ENCODE measurements around the gene CCSAP. TPM values are rescaled to one million over a fixed set of nuclear protein-coding genes. Genes with fewer than 3 reads are reported as not detected.

The CCSAP gene
- polyA plus RNA-seq, 2 donors = 1.6 to 2.5 TPM

- WGBS, 2 donors = 88 to 92% methylated on average over 4 of the region's 4 CpGs
- peaks cover 6 to 10% of the 10 kb centered on the region in 2 donors for H3K36me3 ChIP-seq (ENCODE audit: control insufficient read depth in 2 of 2, insufficient read depth in 2 of 2, low read length in 1 of 2)
Measured at GRCh38 chr1:229318056-229318455, 24.8 kb downstream of the CCSAP start.

GRCh38 chr1:229316166-229316565 is 26.7 kb downstream of the CCSAP start:
- peaks cover 9 to 12% of the 10 kb centered on the region in 2 donors for H3K36me3 ChIP-seq (ENCODE audit: control insufficient read depth in 2 of 2, insufficient read depth in 2 of 2, low read length in 1 of 2)
- no peak overlapping the region for H3K4me3 ChIP-seq (ENCODE audit: low read depth in 1 of 2, low read length in 2 of 2)
- no peaks in the 10 kb centered on the region for H3K9me3 ChIP-seq (ENCODE audit: control insufficient read depth in 2 of 2, insufficient read depth in 1 of 2, low read depth in 1 of 2, low read length in 1 of 2)
- WGBS, 2 donors = 71% methylated on average over 2 of the region's 2 CpGs
- no peak overlapping the region for H3K27ac ChIP-seq (ENCODE audit: low read depth in 2 of 2, low read length in 1 of 2)
- no peaks in the 10 kb centered on the region for H3K27me3 ChIP-seq (ENCODE audit: control insufficient read depth in 1 of 2, insufficient read depth in 2 of 2, low read length in 2 of 2)
- no peaks in the 10 kb centered on the region for H3K4me1 ChIP-seq (ENCODE audit: control insufficient read depth in 2 of 2, insufficient read depth in 2 of 2, low read length in 1 of 2)

More at GRCh38 chr1:229318056-229318455, 24.8 kb downstream of the CCSAP start:
- Histone ChIP-seq H3K27me3 (ENCODE audit: control insufficient read depth in 1 of 2, insufficient read depth in 2 of 2, low read length in 2 of 2) (no peaks in the 10 kb centered on the region), H3K4me3 (ENCODE audit: low read depth in 1 of 2, low read length in 2 of 2) (no peak overlapping the region), H3K4me1 (ENCODE audit: control insufficient read depth in 2 of 2, insufficient read depth in 2 of 2, low read length in 1 of 2) (no peaks in the 10 kb centered on the region), H3K27ac (ENCODE audit: low read depth in 2 of 2, low read length in 1 of 2) (no peak overlapping the region), H3K9me3 (ENCODE audit: control insufficient read depth in 2 of 2, insufficient read depth in 1 of 2, low read depth in 1 of 2, low read length in 1 of 2) (no peaks in the 10 kb centered on the region)

GRCh38 chr1:229310833-229311232 is 32.0 kb downstream of the CCSAP start:
- peaks cover 0 to 2% of the 10 kb centered on the region in 2 donors for H3K9me3 ChIP-seq (ENCODE audit: control insufficient read depth in 2 of 2, insufficient read depth in 1 of 2, low read depth in 1 of 2, low read length in 1 of 2)
- WGBS, 2 donors = 76 to 80% methylated on average over 6 of the region's 6 CpGs
- no peak overlapping the region for H3K4me3 ChIP-seq (ENCODE audit: low read depth in 1 of 2, low read length in 2 of 2)
- no peaks in the 10 kb centered on the region for H3K4me1 ChIP-seq (ENCODE audit: control insufficient read depth in 2 of 2, insufficient read depth in 2 of 2, low read length in 1 of 2)
- no peaks in the 10 kb centered on the region for H3K27me3 ChIP-seq (ENCODE audit: control insufficient read depth in 1 of 2, insufficient read depth in 2 of 2, low read length in 2 of 2)
- peaks cover 5 to 15% of the 10 kb centered on the region in 2 donors for H3K36me3 ChIP-seq (ENCODE audit: control insufficient read depth in 2 of 2, insufficient read depth in 2 of 2, low read length in 1 of 2)
- H3K27ac ChIP-seq (ENCODE audit: low read depth in 2 of 2, low read length in 1 of 2) = no peak overlapping the region

- Histone ChIP-seq H3K4me1 (ENCODE audit: control insufficient read depth in 2 of 2, insufficient read depth in 2 of 2, low read length in 1 of 2) (no peaks in the 10 kb centered on the region), H3K36me3 (ENCODE audit: control insufficient read depth in 2 of 2, insufficient read depth in 2 of 2, low read length in 1 of 2) (peaks cover 5 to 15% of the 10 kb centered on the region in 2 donors)
- 90 to 91% methylated on average over 2 of the region's 2 CpGs for WGBS, 2 donors
Measured at GRCh38 chr1:229309684-229310083, 33.2 kb downstream of the CCSAP start.

GRCh38 chr1:229309074-229309473 is 33.8 kb downstream of the CCSAP start:
- Histone ChIP-seq H3K27me3 (ENCODE audit: control insufficient read depth in 1 of 2, insufficient read depth in 2 of 2, low read length in 2 of 2) (no peaks in the 10 kb centered on the region), H3K4me1 (ENCODE audit: control insufficient read depth in 2 of 2, insufficient read depth in 2 of 2, low read length in 1 of 2) (no peaks in the 10 kb centered on the region), H3K27ac (ENCODE audit: low read depth in 2 of 2, low read length in 1 of 2) (no peak overlapping the region), H3K4me3 (ENCODE audit: low read depth in 1 of 2, low read length in 2 of 2) (no peak overlapping the region), H3K9me3 (ENCODE audit: control insufficient read depth in 2 of 2, insufficient read depth in 1 of 2, low read depth in 1 of 2, low read length in 1 of 2) (peaks cover 0 to 2% of the 10 kb centered on the region in 2 donors), H3K36me3 (ENCODE audit: control insufficient read depth in 2 of 2, insufficient read depth in 2 of 2, low read length in 1 of 2) (peaks cover 5 to 15% of the 10 kb centered on the region in 2 donors)
- 73 to 85% methylated on average over 1 of the region's 1 CpG for WGBS, 2 donors

More at GRCh38 chr1:229309684-229310083, 33.2 kb downstream of the CCSAP start:
- peaks cover 0 to 2% of the 10 kb centered on the region in 2 donors for H3K9me3 ChIP-seq (ENCODE audit: control insufficient read depth in 2 of 2, insufficient read depth in 1 of 2, low read depth in 1 of 2, low read length in 1 of 2)
- no peaks in the 10 kb centered on the region for H3K27me3 ChIP-seq (ENCODE audit: control insufficient read depth in 1 of 2, insufficient read depth in 2 of 2, low read length in 2 of 2)
- H3K4me3 ChIP-seq (ENCODE audit: low read depth in 1 of 2, low read length in 2 of 2) = no peak overlapping the region
- no peak overlapping the region for H3K27ac ChIP-seq (ENCODE audit: low read depth in 2 of 2, low read length in 1 of 2)

- 75 to 77% methylated on average over 2 of the region's 2 CpGs for WGBS, 2 donors
- Histone ChIP-seq H3K36me3 (ENCODE audit: control insufficient read depth in 2 of 2, insufficient read depth in 2 of 2, low read length in 1 of 2) (peaks cover 7 to 10% of the 10 kb centered on the region in 2 donors), H3K9me3 (ENCODE audit: control insufficient read depth in 2 of 2, insufficient read depth in 1 of 2, low read depth in 1 of 2, low read length in 1 of 2) (no peaks in the 10 kb centered on the region), H3K4me1 (ENCODE audit: control insufficient read depth in 2 of 2, insufficient read depth in 2 of 2, low read length in 1 of 2) (no peaks in the 10 kb centered on the region), H3K27ac (ENCODE audit: low read depth in 2 of 2, low read length in 1 of 2) (no peak overlapping the region), H3K27me3 (ENCODE audit: control insufficient read depth in 1 of 2, insufficient read depth in 2 of 2, low read length in 2 of 2) (no peaks in the 10 kb centered on the region), H3K4me3 (ENCODE audit: low read depth in 1 of 2, low read length in 2 of 2) (no peak overlapping the region)
Measured at GRCh38 chr1:229305392-229305791, 37.5 kb downstream of the CCSAP start.

- no peaks in the 10 kb centered on the region for H3K4me1 ChIP-seq (ENCODE audit: control insufficient read depth in 2 of 2, insufficient read depth in 2 of 2, low read length in 1 of 2)
- H3K27me3 ChIP-seq (ENCODE audit: control insufficient read depth in 1 of 2, insufficient read depth in 2 of 2, low read length in 2 of 2) = no peaks in the 10 kb centered on the region
- whole genome bisulfite sequencing, 2 donors = 89 to 93% methylated on average over 4 of the region's 4 CpGs
- H3K36me3 ChIP-seq (ENCODE audit: control insufficient read depth in 2 of 2, insufficient read depth in 2 of 2, low read length in 1 of 2) = peaks cover 13 to 21% of the 10 kb centered on the region in 2 donors
- H3K27ac ChIP-seq (ENCODE audit: low read depth in 2 of 2, low read length in 1 of 2) = no peak overlapping the region
- no peak overlapping the region for H3K4me3 ChIP-seq (ENCODE audit: low read depth in 1 of 2, low read length in 2 of 2)
- H3K9me3 ChIP-seq (ENCODE audit: control insufficient read depth in 2 of 2, insufficient read depth in 1 of 2, low read depth in 1 of 2, low read length in 1 of 2) = no peaks in the 10 kb centered on the region
Measured at GRCh38 chr1:229303855-229304254, 39.0 kb downstream of the CCSAP start.

GRCh38 chr1:229302740-229303139 is 40.1 kb downstream of the CCSAP start:
- no peaks in the 10 kb centered on the region for H3K4me1 ChIP-seq (ENCODE audit: control insufficient read depth in 2 of 2, insufficient read depth in 2 of 2, low read length in 1 of 2)
- no peaks in the 10 kb centered on the region for H3K27me3 ChIP-seq (ENCODE audit: control insufficient read depth in 1 of 2, insufficient read depth in 2 of 2, low read length in 2 of 2)
- H3K9me3 ChIP-seq (ENCODE audit: control insufficient read depth in 2 of 2, insufficient read depth in 1 of 2, low read depth in 1 of 2, low read length in 1 of 2) = no peaks in the 10 kb centered on the region
- peaks cover 6 to 25% of the 10 kb centered on the region in 2 donors for H3K36me3 ChIP-seq (ENCODE audit: control insufficient read depth in 2 of 2, insufficient read depth in 2 of 2, low read length in 1 of 2)
- H3K27ac ChIP-seq (ENCODE audit: low read depth in 2 of 2, low read length in 1 of 2) = no peak overlapping the region
- 96% methylated on average over 8 of the region's 8 CpGs for WGBS, 2 donors
- H3K4me3 ChIP-seq (ENCODE audit: low read depth in 1 of 2, low read length in 2 of 2) = no peak overlapping the region

- H3K36me3 ChIP-seq (ENCODE audit: control insufficient read depth in 2 of 2, insufficient read depth in 2 of 2, low read length in 1 of 2) = peaks cover 6 to 23% of the 10 kb centered on the region in 2 donors
- 91 to 93% methylated on average over 6 of the region's 6 CpGs for WGBS, 2 donors
Measured at GRCh38 chr1:229300099-229300757, 42.6 kb downstream of the CCSAP start.

More at GRCh38 chr1:229300099-229300757, 42.6 kb downstream of the CCSAP start:
- no peaks in the 10 kb centered on the region for H3K9me3 ChIP-seq (ENCODE audit: control insufficient read depth in 2 of 2, insufficient read depth in 1 of 2, low read depth in 1 of 2, low read length in 1 of 2)
- no peaks in the 10 kb centered on the region for H3K4me1 ChIP-seq (ENCODE audit: control insufficient read depth in 2 of 2, insufficient read depth in 2 of 2, low read length in 1 of 2)
- H3K4me3 ChIP-seq (ENCODE audit: low read depth in 1 of 2, low read length in 2 of 2) = no peak overlapping the region
- H3K27me3 ChIP-seq (ENCODE audit: control insufficient read depth in 1 of 2, insufficient read depth in 2 of 2, low read length in 2 of 2) = no peaks in the 10 kb centered on the region
- H3K27ac ChIP-seq (ENCODE audit: low read depth in 2 of 2, low read length in 1 of 2) = no peak overlapping the region
